Measurements from ENCODE around the gene FAM216A.

- no peak for TF ChIP-seq POLR2A (IDR thresholded peaks at IDR 0.05; ENCODE audit: low read depth)
- TF ChIP-seq, protein P1, sequence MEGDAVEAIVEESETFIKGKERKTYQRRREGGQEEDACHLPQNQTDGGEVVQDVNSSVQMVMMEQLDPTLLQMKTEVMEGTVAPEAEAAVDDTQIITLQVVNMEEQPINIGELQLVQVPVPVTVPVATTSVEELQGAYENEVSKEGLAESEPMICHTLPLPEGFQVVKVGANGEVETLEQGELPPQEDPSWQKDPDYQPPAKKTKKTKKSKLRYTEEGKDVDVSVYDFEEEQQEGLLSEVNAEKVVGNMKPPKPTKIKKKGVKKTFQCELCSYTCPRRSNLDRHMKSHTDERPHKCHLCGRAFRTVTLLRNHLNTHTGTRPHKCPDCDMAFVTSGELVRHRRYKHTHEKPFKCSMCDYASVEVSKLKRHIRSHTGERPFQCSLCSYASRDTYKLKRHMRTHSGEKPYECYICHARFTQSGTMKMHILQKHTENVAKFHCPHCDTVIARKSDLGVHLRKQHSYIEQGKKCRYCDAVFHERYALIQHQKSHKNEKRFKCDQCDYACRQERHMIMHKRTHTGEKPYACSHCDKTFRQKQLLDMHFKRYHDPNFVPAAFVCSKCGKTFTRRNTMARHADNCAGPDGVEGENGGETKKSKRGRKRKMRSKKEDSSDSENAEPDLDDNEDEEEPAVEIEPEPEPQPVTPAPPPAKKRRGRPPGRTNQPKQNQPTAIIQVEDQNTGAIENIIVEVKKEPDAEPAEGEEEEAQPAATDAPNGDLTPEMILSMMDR (IDR thresholded peaks at IDR 0.05): no peak
- no peak for TF ChIP-seq POLR2AphosphoS5 (IDR thresholded peaks at IDR 0.05)
These were observed 36.6 kb upstream of the FAM216A start for GRCh38 chr12:110431957-110432587.

Measured in esophagus muscularis mucosa (tissue), 3 donors.